ENCODE measurements around the gene ST6GALNAC5.

- no peak for TF ChIP-seq CTCF (IDR thresholded peaks at IDR 0.05)
- TF ChIP-seq POLR2A (IDR thresholded peaks at IDR 0.05), result no peak
Measured at GRCh38 chr1:76854255-76854654, 13.0 kb upstream of the ST6GALNAC5 start.
